HG02759 (cell line): ENCODE measurements around the gene PPM1L.
A peak's percentile ranks its signal among the peaks of the same experiment; 100 is the strongest.
"Not testable (repeated sequence)": the region's sequence is repeated elsewhere in the genome, so short reads cannot be mapped to it uniquely, and the experiment has no call there.

Source experiments
- ATAC-seq: cut with Tn5 transposase; IDR thresholded peaks from one replicate; pipeline ENCODE4 v1.9.1; 2021; ENCODE audit warnings: mild to moderate bottlenecking, moderate library complexity; ENCODE audit not compliant: unreplicated experiment

PPM1L gene

DNA sequence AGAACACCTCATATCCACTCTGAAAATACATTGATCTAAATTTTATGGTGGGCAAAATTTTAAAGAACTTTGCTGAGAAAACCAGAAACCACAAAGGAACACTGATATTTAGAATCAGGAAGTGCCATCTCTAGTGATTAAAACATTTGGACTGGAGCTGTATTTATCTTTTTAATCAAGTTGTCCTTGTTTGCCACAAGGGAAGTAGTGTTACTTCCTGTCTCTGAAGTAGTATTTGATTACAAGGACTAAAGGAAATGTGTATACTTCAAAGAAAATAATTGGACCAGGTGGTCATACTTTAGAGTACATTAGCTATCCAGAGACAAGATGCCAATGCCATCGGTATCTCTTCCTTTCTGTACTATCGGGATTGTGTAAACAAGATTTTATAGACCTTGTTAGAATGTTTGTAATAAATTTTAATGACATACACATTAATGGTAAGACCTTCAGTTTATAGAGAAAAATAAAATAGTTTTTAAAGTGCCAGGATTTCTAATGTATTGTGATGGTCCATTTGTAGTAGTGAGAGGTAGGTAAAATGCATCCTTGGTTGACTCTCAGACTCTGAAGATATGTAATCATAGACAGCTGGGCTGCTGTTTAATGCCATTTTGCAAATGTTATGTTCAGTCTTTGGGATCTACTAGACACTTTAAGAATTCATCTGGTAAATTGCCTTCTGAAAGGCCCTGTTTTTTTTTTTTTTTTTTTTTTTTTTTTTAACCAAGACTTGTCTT lies 217.2 kb downstream of the PPM1L start:
- no peak for ATAC-seq

DNA sequence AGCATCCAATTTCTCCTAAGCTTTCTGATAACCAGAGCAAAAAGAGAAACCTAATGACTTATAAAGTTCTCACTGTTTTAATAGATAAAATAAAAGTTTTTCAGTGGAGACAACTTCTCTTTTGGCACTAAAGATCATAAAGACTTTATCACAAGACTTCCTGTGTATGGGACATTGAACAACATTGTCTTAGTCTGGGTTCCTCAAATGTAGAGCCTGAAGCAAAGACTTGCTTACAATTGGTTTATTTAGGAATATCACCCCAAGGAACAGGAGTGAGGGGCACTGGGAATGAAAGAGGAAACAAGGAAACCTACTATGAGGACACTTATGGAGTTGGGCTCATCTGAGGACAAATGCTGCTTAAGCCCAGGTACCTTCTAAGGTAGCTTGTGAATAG lies 221.7 kb downstream of the PPM1L start:
- ATAC-seq, result no peak

DNA sequence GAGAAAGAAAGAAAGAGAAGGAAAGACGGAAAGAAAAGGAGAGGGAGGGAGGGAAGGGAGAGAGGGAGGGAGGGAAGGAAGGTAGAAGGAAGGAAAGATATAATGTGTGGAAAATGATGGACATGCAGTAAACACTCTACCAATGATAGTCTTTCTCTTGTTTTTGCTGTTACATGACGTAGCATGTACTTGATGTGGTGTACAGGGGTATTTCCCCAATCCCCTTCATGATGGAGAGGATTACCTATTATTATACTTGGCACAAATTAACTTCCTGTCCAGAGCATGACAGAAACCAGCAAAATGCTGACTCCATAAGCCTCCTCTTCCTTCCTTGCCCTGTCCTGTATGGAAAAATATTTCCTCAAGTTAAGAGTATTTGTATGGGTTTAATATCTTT lies 224.7 kb downstream of the PPM1L start:
- ATAC-seq, result peak; percentile 64

GRCh38 chr3:160981217-160981938 lies 225.3 kb downstream of the PPM1L start:
- ATAC-seq, result peak; percentile 83

DNA sequence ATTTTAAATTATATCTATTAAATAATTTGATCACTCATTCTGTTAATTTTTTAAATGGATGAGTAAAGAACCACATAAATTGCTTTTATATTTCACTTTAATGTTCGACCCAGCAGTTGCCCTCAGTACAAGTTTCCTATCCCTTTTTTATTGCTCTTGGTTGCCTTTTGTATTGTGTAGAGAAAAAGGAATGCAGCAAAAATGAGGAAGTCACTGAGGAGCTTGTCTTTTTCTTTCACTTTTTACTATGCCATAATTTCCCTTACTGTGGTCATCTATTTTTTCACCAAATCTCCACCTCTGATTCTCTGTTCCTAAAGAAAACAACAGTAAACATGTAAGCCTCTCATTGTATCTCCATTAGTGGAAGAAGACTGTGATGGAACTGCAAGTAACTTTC lies 226.5 kb downstream of the PPM1L start:
- ATAC-seq, result no peak

- ATAC-seq, result not testable (repeated sequence)
Measured at GRCh38 chr3:160983900-160984299, 227.9 kb downstream of the PPM1L start.

DNA sequence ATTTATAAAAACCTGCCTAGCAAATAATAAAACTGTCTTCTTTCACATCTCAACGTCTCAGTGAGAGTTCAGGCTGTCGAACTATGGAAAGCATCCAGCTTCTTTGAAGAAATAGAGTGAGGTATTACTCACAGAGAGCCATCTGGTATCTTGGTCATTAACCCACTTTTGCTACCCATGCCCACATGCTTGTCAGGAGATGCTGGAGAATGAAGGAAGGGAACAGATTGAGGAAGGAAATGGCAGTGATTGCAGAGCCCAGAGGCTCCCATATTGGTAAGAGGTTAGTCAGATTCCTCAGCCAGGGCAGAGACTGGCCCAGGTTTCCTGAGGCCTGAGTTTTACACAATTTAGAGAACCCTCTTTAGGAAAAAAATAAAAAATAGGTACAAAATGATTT lies 230.0 kb downstream of the PPM1L start:
- no peak for ATAC-seq

DNA sequence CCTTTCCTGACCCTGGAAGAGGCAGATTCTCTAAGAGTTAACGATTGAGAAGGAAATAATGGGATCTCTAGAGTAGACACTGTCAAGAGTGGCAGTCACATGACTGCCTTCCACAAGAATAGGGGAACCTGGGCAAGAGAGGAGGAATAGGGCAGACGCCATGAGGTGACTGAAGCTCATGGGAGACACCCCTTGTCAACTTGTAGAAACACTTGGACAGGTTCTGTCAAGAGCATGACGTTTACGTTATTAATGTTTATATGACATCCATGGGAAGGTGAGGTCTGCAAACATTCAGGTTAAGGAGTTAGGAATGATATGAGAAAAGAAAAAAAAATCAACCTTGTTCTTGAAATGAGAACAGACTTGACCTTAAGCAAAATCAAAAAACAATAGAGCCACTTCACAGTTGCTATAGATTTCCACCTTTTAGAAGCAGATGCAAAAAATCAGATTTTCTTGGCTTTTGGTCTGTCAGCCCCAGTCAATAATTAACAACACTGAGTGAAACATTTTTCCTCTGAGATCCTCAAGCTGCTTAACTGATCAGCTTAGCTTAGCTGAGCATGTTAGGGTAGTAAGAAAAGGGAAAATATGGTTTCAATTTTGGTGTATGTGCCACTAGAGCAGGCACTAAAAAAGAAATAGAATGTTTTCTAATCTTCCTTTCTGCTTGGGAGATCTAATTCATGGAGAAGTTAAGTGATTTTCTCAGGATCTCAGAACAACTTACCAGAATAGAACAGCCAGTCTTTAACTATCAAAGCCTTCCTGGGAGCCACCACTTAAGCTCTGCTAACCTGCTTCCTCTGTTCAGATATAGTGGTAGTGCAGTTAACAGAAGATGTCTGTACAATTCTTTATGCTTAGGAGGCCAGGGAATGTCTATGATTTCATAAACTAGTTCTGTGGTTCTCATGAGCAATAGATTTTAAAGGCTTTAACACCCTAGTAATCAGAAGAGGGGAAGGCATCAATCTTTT lies 232.2 kb downstream of the PPM1L start:
- ATAC-seq, result peak; percentile 73

- ATAC-seq, result no peak
Measured at GRCh38 chr3:160990446-160990845, 234.4 kb downstream of the PPM1L start.

DNA sequence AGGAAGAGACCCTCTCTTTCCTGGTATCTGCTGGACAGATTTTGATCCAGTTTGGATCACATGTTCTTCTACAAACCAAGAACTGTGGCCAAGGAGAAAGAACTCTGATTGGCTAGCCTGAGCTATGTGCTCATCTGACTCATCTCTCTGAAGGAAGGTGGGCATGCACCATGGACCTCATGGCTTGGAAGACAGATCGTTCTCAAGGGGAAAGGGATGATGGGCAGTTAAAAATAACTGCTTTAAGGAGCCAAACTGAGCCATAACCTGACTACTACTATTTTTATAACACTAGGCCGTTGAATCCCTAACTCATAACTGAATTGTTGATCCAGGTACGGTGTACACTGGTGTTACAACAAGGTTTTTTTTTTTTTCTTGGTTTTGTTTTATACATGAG lies 236.7 kb downstream of the PPM1L start:
- no peak for ATAC-seq

DNA sequence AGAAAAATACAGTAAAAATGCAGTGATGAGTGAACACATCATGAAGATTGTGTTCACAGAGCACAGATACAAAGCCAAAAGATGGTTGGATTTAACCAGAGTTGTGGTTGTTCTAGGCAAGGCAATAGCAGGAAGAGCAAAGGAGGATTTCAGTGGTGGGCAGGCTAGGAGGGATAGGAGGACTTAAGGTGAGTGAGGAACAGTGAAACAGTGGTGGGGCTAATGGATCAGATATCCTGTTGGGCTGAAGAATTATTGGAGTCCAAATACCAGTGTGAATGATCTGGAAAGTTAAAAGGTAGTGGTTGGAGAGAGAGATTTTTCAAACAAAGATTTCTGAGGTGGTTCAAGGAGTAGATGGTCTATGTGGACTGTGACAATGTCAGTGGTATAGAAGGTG lies 240.8 kb downstream of the PPM1L start:
- no peak for ATAC-seq

DNA sequence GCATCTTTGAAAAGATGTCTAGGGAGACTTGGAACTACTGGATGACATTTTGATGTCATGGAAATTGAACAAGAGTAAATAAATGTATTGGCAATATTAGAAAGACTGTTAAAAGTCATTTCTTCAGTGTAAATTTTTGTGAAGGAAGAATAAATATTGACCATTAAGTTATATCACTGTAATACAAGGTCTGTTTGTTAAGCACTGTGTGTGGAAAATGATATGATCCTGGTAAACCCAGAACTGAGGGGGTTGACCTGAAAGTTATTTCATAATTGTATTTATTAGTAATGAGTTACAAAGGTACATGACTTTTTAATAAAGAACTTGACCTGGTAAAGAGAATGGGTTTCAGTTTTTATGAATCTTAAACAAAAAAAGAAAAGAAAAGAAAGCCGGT lies 242.6 kb downstream of the PPM1L start:
- no peak for ATAC-seq

DNA sequence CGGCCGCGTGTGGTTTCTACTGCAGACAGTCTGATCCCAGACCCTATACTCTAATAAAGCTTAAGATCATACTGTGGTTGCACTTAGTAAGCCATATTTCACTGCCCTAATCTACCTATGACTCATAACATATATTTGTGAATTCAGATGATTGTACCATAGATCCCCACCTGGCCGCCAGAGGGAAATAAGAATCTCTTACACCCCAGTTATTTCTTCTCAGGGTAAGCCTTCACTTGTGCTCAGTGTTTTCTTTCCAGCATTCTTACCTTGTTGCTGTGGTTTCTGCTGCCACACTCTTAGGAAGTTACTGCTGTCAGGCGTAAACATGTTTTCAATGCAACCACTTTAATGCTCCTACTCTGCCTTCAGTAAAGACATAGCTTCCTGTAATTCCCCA lies 243.2 kb downstream of the PPM1L start:
- ATAC-seq, result no peak

DNA sequence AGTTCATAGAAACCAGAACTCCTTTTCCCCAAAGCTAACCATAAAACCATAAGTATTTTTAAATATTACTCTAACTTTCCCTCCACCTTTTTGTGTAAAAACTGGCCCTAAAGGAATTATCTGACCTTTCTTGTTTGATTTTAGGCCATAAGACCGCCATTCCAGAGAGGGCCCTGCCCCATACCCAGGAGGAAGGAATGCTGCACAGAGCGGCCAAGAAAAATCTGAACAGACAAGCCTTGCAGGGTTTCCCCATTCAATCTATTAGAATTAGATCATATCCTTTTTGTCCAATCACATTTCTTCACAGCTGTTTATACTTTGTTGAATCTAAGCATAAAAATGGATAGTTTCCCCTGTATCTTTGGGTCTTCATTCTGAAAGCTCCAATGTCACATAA lies 252.1 kb downstream of the PPM1L start:
- ATAC-seq, result no peak

GRCh38 chr3:161010151-161010550 lies 254.1 kb downstream of the PPM1L start:
- ATAC-seq, result not testable (repeated sequence)

GRCh38 chr3:161014843-161015749 lies 259.1 kb downstream of the PPM1L start:
- no peak for ATAC-seq

DNA sequence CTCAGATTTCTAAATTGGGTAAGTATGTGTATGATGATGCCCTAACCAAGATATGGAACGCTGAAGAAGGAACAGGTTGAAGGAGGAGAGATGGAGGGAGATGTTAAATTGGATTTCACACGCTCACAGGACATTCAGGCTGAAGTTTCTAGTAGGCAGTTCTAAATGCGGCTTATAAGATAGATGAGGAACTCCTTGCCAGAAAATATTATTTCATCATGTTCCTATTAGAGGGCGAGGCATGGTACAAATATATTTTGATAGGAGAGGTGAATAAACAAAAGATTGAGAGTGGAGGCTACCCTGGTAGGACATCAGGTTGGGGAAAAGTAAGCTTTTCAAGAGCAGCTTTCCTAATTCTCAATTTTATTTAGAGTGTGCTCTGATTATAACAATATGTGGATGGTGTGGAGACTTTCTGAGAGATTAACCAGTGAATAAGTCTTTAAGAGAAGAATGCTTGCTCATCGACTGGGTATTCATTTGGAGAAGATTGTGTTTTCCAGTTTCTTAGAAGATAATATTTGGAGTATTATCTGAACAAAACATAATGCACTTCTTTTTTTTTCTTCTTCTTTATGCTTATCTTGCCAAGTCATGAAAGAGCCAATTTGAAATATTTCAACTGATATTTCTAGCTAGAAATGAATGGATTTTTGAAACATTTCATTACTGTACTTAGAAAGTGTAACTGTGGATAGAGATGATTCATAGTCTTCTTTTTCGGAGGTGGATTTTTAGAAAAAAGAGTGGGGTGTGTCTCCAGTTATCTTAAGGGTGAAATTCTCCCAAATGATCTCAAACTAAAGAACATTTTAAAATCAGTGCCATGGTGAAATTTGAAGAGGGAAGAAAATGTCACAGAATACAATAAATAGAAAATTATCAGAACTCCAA lies 260.6 kb downstream of the PPM1L start:
- no peak for ATAC-seq

DNA sequence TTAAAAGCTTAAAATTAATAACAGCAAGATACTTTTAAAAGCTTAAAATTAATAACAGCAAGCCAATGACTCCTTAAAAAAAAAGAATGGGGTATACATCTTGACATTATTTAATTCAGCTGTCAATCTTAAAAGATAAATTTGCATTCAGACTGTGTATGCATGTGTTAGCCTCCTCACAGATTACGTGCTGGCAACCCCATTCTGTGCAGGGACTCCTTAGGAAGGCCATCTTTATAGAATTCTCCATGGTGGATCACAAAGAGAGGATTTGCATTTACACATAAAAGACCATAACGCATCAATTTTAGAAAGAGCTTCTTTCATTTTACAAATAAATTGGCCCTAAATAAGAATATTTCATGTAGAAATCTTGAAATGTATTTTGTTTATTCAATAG lies 261.9 kb downstream of the PPM1L start:
- ATAC-seq, result no peak

DNA sequence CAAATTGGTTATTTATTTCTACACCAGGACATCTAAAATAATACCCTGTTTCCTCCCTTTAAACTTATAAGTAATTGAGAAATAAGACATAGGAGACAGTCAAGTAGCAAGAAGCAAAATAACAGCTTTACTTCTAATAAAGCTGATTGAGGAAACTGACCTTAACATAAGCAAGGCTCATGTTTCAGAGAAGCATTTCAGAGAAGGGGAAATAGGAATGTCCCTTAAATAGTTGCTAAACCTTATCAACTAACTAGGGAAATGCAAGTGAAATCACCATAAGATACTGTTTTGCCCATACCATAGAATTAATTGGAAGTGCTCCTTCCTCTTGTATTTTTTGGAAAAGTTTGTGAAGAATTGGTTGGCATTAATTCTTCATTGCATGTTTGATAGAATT lies 264.2 kb downstream of the PPM1L start:
- ATAC-seq, result no peak
